Heart left ventricle (tissue), 13 donors: ENCODE data around the gene SULT2B1.

ENCODE experiments used
- POLR2A ChIP-seq, 2 donors: fragments of 450-650 bp; IDR thresholded peaks; one replicate each; pipeline ENCODE4 v1.6.1; 2017; ENCODE audit warnings: antibody characterized with exemption in 2 of 2, mild to moderate bottlenecking in 2 of 2, moderate library complexity in 2 of 2
- TF ChIP-seq, protein P1 (sequence below), 12 donors: fragments of 200-600 bp; sonication (generic) in 4 of 12; IDR thresholded peaks; one replicate each; pipeline versions ENCODE4 v1.5.0 to v1.8.0; 2018 to 2022; ENCODE audit warnings: antibody characterized with exemption in 12 of 12, mild to moderate bottlenecking in 5 of 12
- donor health status: ischemic (EF 13 %, LVEDD 7.1; RV severe dilation, severe dysfunction).
- donor health status: DM: no; HTN: yes; CAD: no.
- donor health status: DM: no; HTN: no; CAD: no.
- donor health status: ischemic (EF 25% LVEDD 6.9; RV normal size, moderate dysfunction).
- donor health status: ischemic (EF 25% LVEDD 5.7; RV mildly dilated, moderate dysfunction).
- donor health status: ischemic (EF 35%, LVEDD 5.7; RV mildly dilated, moderate dysfunction).
- donor health status: nonischemic (EF 11% LVEDD 7.7; RV severe dilation, severe dysfunction).
- donor health status: DM: yes; HTN: yes; CAD: no.
- donor health status: PGD.
- donor health status: ischemic (EF 29% LVEDD 5.4; RV normal size, mild dysfunction).
- donor health status: nonischemic (EF 23%, LVEDD 6.1; RV moderate dilation, normal function).

DNA sequence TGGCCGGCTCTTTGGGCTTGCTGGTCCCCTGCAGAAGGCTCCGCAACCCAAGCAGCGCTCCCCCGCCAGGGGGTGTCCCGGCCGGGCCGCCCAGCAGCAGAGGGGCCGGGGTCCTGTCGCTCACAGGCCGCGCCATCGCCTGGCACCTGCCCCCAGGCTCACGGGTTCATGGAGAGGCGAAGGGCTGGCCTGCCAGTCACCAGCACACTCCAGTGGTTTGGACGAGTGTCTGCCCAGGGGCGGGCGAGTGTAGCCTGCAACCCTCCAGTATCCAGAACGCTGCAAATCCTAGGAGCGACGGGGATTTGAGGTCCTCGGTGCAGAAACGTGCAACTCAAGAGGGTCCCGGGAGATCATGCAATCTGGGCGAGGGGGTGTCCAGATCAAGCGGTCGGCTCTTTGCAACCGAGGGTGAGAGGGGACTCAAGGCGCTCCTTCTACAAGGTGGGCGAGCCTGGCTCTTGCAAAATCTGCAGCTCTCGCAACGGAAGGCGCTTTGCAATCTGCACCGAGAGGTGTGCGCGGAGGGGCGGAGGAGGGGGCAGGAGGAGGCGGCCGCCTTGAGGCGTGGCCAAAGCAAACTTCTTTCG is 85.0 kb downstream of the SULT2B1 start, which contains the start of gene DBP:
- TF ChIP-seq, protein P1, sequence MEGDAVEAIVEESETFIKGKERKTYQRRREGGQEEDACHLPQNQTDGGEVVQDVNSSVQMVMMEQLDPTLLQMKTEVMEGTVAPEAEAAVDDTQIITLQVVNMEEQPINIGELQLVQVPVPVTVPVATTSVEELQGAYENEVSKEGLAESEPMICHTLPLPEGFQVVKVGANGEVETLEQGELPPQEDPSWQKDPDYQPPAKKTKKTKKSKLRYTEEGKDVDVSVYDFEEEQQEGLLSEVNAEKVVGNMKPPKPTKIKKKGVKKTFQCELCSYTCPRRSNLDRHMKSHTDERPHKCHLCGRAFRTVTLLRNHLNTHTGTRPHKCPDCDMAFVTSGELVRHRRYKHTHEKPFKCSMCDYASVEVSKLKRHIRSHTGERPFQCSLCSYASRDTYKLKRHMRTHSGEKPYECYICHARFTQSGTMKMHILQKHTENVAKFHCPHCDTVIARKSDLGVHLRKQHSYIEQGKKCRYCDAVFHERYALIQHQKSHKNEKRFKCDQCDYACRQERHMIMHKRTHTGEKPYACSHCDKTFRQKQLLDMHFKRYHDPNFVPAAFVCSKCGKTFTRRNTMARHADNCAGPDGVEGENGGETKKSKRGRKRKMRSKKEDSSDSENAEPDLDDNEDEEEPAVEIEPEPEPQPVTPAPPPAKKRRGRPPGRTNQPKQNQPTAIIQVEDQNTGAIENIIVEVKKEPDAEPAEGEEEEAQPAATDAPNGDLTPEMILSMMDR (IDR thresholded peaks at IDR 0.05) = peak in 5 of 12 donors; percentile 8 to 31 (median 24)
- no peak for TF ChIP-seq POLR2A (IDR thresholded peaks at IDR 0.05)
